ENCODE data around the gene CTSL. TPM values are rescaled to one million over a fixed set of nuclear protein-coding genes. Genes with fewer than 3 reads are reported as not detected.
"Not testable (repeated sequence)": the region's sequence is repeated elsewhere in the genome, so short reads cannot be mapped to it uniquely, and the experiment has no call there.

The CTSL gene
- total RNA-seq, 1 donor from 2014 or later = 40.4 TPM

- no peak for DNase-seq
These were observed 3.4 kb upstream of the CTSL start for GRCh38 chr9:87722393-87723088.

DNA sequence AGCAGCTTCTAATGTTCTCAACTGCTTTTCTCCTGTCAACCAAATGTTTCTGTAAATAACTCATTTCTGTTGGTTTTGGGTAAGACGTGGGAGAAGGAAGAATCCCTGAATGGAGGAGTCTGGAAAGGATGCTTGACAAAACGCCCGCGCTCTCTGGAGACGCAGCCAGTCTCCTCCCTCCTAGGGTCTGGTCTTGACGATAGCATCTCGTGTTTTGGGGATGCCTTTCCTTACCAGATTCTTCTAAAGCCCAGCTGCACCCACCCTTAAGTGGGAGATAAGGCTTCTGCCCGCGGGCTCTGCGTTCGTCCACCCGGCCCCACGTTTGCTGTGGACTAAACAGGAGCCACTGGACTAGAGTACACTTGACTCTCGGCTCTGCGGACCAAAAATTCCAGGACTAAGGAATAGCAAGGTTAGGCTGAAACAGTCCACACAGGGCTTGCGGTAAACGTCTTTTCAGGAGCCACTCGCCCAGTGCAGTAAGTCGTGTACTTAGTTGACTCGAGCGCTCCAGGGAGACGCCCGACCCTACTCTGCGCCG, 491 bp upstream of the CTSL start:
- peak; percentile 69 for DNase-seq

DNA sequence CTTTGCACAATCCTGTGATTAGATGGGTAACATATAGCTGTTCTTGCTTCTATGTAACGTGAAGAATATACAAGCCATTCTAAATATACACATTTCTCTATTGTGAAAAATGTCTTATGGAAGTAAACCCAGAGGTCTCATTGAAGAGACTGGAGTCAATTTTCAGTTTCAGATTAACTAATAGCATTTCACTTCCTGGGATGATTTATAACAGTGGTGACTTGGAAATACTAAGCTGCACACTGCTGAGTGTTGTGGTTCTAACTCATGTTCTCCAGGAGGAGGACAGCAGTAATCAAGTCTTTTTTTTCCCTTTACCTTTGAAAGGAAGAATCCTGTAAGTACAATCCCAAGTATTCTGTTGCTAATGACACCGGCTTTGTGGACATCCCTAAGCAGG, 3.3 kb downstream of the CTSL start:
- no peak for DNase-seq

DNA sequence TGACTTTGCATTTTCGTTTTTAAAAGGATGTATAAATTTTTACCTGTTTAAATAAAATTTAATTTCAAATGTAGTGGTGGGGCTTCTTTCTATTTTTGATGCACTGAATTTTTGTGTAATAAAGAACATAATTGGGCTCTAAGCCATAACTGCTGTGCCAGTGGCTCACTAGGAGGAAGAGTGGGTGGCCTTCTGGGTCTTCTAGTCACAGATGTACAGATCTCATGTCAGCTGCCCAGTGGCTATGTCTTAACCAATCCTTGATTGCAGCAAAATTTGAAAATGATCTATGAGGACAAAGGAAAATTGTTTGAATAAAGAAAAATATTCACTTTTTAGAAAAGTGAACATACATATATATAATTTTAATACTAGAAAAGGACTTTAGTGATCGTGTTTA, 5.4 kb downstream of the CTSL start:
- DNase-seq = no peak

- DNase-seq = no peak
These were observed 6.4 kb downstream of the CTSL start for GRCh38 chr9:87732344-87732743.

DNA sequence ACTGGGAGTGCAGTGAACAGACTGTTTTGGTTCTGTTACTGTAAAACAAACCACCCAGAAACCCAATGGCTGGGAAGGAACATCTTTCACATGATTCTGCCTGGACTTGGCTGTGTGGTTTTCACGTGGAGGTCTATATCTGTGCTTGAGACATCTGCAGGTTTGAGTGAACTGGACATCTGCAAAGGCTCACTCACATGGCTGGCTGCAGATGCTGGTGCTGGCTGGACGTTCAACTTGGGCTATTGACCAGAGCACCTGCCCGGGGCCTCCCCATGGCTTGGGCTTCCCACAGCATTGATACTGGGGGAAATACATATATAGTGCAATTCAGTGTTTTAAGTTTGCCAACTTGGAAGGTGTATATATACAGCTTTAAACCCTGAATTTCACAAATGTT, 6.8 kb downstream of the CTSL start:
- no peak for DNase-seq

GRCh38 chr9:87733273-87734052, 7.5 kb downstream of the CTSL start:
- no peak for DNase-seq

- DNase-seq = no peak
These were observed 8.2 kb downstream of the CTSL start for GRCh38 chr9:87734106-87734505.

GRCh38 chr9:87739546-87739945, 13.6 kb downstream of the CTSL start:
- no peak for DNase-seq

- no peak for DNase-seq
These were observed 14.3 kb downstream of the CTSL start for GRCh38 chr9:87740209-87740608.

- DNase-seq = no peak
These were observed 15.4 kb downstream of the CTSL start for GRCh38 chr9:87741326-87741725.

DNA sequence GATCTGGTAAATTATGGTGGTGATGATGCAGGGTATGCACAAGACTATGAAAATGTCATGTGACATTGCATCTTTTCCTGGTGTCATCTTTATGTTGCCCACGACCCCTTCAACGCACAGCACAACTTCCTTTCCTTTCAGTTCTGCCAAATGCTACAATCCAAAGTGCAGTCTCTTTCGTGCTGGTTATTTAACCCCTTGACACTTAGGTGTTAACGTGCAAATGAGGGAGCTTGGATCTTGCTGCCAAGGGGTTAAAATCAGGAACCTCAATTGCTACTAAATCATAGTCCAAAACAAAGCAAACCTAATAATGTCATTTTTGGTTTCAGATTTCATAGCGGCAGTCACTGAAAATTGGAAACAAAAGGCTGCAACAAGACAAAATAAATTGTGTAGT, 16.0 kb downstream of the CTSL start:
- DNase-seq = no peak

- no peak for DNase-seq
These were observed 17.0 kb downstream of the CTSL start for GRCh38 chr9:87742813-87743428.

- not testable (repeated sequence) for DNase-seq
These were observed 18.3 kb downstream of the CTSL start for GRCh38 chr9:87744247-87744646.

- no peak for DNase-seq
These were observed 20.3 kb downstream of the CTSL start for GRCh38 chr9:87746186-87746585.

- DNase-seq = no peak
These were observed 23.0 kb downstream of the CTSL start for GRCh38 chr9:87748881-87749280.

- DNase-seq = no peak
These were observed 23.6 kb downstream of the CTSL start for GRCh38 chr9:87749335-87750035.

DNA sequence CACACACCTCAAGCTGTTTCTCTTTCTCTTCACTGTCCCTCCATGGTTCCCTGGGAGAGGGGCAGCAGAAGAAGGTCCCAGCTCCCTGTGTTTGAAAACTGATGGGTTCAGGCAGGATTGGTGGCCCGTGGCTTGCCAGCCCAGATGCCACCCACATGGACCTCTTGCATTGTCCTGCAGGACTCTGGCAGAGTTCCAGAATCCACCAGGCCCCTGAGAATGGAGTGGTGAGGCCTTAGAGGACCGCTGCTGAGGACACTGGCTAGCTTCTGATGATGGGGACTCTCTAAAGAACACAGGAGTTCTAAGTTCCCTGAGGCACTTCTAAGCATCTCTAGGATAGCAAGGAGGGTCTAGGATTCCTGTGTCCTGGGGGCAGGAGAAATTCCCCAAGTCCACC, 24.8 kb downstream of the CTSL start:
- no peak for DNase-seq

- no peak for DNase-seq
These were observed 25.5 kb downstream of the CTSL start for GRCh38 chr9:87751423-87751822.

GRCh38 chr9:87751868-87752267, 25.9 kb downstream of the CTSL start:
- DNase-seq = no peak

DNA sequence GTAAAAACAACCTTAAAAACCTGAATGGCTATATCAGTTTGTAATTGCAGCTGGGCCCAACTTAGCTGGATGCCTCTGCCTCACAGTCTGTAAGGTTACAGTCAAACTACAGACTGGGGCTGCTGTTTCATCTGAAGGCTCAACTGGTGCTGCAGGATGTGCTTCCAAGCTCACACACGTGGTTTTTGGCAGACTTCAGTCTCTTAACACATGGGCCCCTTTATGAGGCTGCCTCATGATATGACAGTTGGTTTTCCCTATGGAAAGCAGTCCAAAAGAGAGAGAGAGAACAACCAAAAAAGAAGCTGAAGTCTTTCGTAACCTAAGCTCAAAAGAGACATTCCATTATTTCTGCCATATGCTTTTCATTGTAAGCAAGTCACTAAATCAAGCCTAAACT, 27.4 kb downstream of the CTSL start:
- no peak for DNase-seq

DNA sequence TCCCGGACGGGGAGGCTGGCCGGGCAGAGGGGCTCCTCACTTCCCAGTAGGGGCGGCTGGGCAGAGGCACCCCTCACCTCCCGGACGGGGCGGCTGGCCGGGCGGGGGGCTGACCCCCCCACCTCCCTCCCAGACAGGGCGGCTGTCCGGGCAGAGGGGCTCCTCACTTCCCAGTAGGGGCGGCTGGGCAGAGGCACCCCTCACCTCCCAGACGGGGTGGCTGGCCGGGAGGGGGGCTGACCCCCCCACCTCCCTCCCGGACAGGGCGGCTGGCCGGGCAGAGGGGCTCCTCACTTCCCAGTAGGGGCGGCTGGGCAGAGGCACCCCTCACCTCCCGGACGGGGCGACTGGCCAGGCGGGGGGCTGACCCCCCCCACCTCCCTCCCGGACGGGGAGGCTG, 32.4 kb downstream of the CTSL start:
- DNase-seq = not testable (repeated sequence)

DNA sequence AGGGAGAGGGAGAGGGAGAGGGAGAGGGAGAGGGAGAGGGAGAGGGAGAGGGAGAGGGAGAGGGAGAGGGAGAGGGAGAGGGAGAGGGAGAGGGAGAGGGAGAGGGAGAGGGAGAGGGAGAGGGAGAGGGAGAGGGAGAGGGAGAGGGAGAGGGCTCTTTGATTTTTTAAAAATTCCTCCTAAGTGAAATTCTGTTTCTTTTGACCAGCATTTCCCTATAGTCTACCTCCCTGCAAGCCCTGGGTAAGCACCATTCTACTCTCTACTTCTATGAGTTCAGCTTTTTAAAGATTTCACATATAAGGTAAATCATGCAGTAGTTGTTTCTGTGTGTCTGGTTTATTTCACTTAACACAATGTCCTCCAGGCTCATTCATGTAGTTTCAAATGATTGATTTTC, 34.1 kb downstream of the CTSL start:
- not testable (repeated sequence) for DNase-seq

Data from occipital lobe (tissue), 2 donors.